Neuronal stem cell (in vitro differentiated cells): ENCODE data around the gene HSF2.

Source experiments
- DNase-seq: peaks from one replicate; pipeline ENCODE4 v3.0.0-alpha.2; 2013; ENCODE audit warnings: low spot score
- H2AFZ ChIP-seq: one replicate; pipeline ENCODE4 v1.6.1; 2013; ENCODE audit warnings: mild to moderate bottlenecking, low read length, inconsistent platforms
- H2AK5ac ChIP-seq: 2 replicates; pipeline ENCODE4 v1.6.1; 2013; ENCODE audit warnings: low read depth, mild to moderate bottlenecking, inconsistent platforms, low read length, moderate library complexity, mixed read lengths
- H2BK120ac ChIP-seq: 2 replicates; pipeline ENCODE4 v1.6.1; 2013; ENCODE audit warnings: low read depth, mild to moderate bottlenecking, inconsistent platforms, low read length, moderate library complexity, mixed read lengths
- H2BK12ac ChIP-seq: one replicate; pipeline ENCODE4 v1.6.1; 2013; ENCODE audit warnings: low read length, inconsistent platforms
- H2BK15ac ChIP-seq: 2 replicates; pipeline ENCODE4 v1.6.1; 2013; ENCODE audit warnings: mild to moderate bottlenecking, low read length, inconsistent platforms, mixed read lengths
- H2BK5ac ChIP-seq: one replicate; pipeline ENCODE4 v1.6.1; 2013; ENCODE audit warnings: inconsistent platforms, mild to moderate bottlenecking, low read length, moderate library complexity
- H3K14ac ChIP-seq: one replicate; pipeline ENCODE4 v1.6.1; 2013; ENCODE audit warnings: low read length, inconsistent platforms
- H3K18ac ChIP-seq: 2 replicates; pipeline ENCODE4 v1.6.1; 2013; ENCODE audit warnings: low read length, inconsistent platforms
- H3K23ac ChIP-seq: 2 replicates; pipeline ENCODE4 v1.6.1; 2013; ENCODE audit warnings: low read depth, mild to moderate bottlenecking, mixed read lengths, low read length, inconsistent platforms; ENCODE audit not compliant: poor library complexity
- H3K27ac ChIP-seq: replicated peaks from 3 replicates; pipeline ENCODE4 v1.5.1; 2013; ENCODE audit warnings: low read length, inconsistent platforms
- H3K27me3 ChIP-seq, 3 experiments: 2 replicates each; pipeline ENCODE4 v1.6.1; 2013; ENCODE audit warnings: low read length in 3 of 3, mild to moderate bottlenecking in 2 of 3, inconsistent platforms in 1 of 3, low read depth in 1 of 3, mixed read lengths in 1 of 3, moderate library complexity in 1 of 3; ENCODE audit not compliant: control insufficient read depth in 3 of 3, insufficient read depth in 3 of 3
- H3K36me3 ChIP-seq, 2 donors: replicated peaks in 1 of 2; 2 replicates each; pipeline ENCODE4 v1.6.1; 2013; ENCODE audit warnings: low read length in 2 of 2; ENCODE audit not compliant: control insufficient read depth in 2 of 2, insufficient read depth in 2 of 2
- H3K4ac ChIP-seq: 2 replicates; pipeline ENCODE4 v1.6.1; 2013; ENCODE audit warnings: inconsistent platforms, mild to moderate bottlenecking, low read length, moderate library complexity
- H3K4me1 ChIP-seq, 2 donors: 1 replicate in 1 of 2; 2 replicates in 1 of 2; pipeline ENCODE4 v1.6.1; 2013; ENCODE audit warnings: low read length in 2 of 2, low read depth in 1 of 2; ENCODE audit not compliant: control insufficient read depth in 2 of 2, insufficient read depth in 1 of 2
- H3K4me2 ChIP-seq: one replicate; pipeline ENCODE4 v1.6.1; 2013; ENCODE audit warnings: mild to moderate bottlenecking, low read length, inconsistent platforms; ENCODE audit not compliant: insufficient read depth, poor library complexity, severe bottlenecking
- H3K4me3 ChIP-seq, 2 donors: 2 replicates each; pipeline ENCODE4 v1.5.1; 2013; ENCODE audit warnings: low read length in 2 of 2, mild to moderate bottlenecking in 2 of 2, inconsistent platforms in 1 of 2, moderate library complexity in 1 of 2
- H3K79me1 ChIP-seq: one replicate; pipeline ENCODE4 v1.6.1; 2013; ENCODE audit warnings: low read depth, mild to moderate bottlenecking, inconsistent platforms, low read length, moderate library complexity
- H3K9ac ChIP-seq: one replicate; pipeline ENCODE4 v1.6.1; 2013; ENCODE audit warnings: mild to moderate bottlenecking, low read depth, low read length, inconsistent platforms; ENCODE audit not compliant: poor library complexity
- H3K9me3 ChIP-seq, 2 donors: replicated peaks in 1 of 2; 2 replicates each; pipeline versions ENCODE3 to v1.6.1; 2013; ENCODE audit warnings: low read length in 2 of 2, mild to moderate bottlenecking in 2 of 2, inconsistent platforms in 1 of 2, low read depth in 1 of 2, mixed read lengths in 1 of 2, moderate library complexity in 1 of 2; ENCODE audit not compliant: control insufficient read depth in 2 of 2, insufficient read depth in 1 of 2
- H4K8ac ChIP-seq: one replicate; pipeline ENCODE4 v1.6.1; 2013; ENCODE audit warnings: low read depth, mild to moderate bottlenecking, inconsistent platforms, low read length, moderate library complexity
- H4K91ac ChIP-seq: one replicate; pipeline ENCODE4 v1.6.1; 2013; ENCODE audit warnings: low read length, low read depth, mild to moderate bottlenecking, inconsistent platforms; ENCODE audit not compliant: poor library complexity
- WGBS, 2 donors: extraction: QIAGEN DNeasy Blood & Tissue Kit; methylation state at CpG; one replicate each; pipeline ENCODE4 v1.1.7; 2013; ENCODE audit warnings: missing lambda C conversion rate in 2 of 2, mixed read lengths in 1 of 2; ENCODE audit not compliant: insufficient read length in 2 of 2, insufficient replicate concordance in 1 of 2; ENCODE audit errors: extremely low coverage in 2 of 2; 5-methylcytosine and 5-hydroxymethylcytosine counted together

The HSF2 gene

GRCh38 chr6:122412001-122412400 is 12.5 kb downstream of the HSF2 start:
- Histone ChIP-seq H3K9ac (no peak overlapping the region), H2BK5ac (no peak overlapping the region), H2BK12ac (no peak overlapping the region), H3K36me3 (peaks cover 2 to 72% of the 10 kb centered on the region in 2 donors), H4K8ac (no peak overlapping the region), H2BK15ac (no peak overlapping the region), H3K18ac (no peak overlapping the region), H3K27me3 (no peaks in the 10 kb centered on the region), H3K79me1 (no peaks in the 10 kb centered on the region), H2AK5ac (no peak overlapping the region), H3K23ac (no peak overlapping the region), H3K9me3 (no peaks in the 10 kb centered on the region), H3K4me1 (no peaks in the 10 kb centered on the region), H3K4me2 (no peak overlapping the region), H2AFZ (no peak overlapping the region), H3K14ac (no peak overlapping the region), H3K27ac (no peak overlapping the region), H2BK120ac (no peak overlapping the region), H3K4me3 (no peak overlapping the region), H3K4ac (no peak overlapping the region), H4K91ac (no peak overlapping the region)
- DNase-seq: no peak

- Histone ChIP-seq H3K14ac (no peak overlapping the region), H2BK15ac (no peak overlapping the region), H3K36me3 (peaks cover 2 to 100% of the 10 kb centered on the region in 2 donors), H2AFZ (no peak overlapping the region), H2BK5ac (no peak overlapping the region), H4K91ac (no peak overlapping the region), H3K9ac (no peak overlapping the region), H3K27ac (no peak overlapping the region), H2BK120ac (no peak overlapping the region), H2AK5ac (no peak overlapping the region), H3K18ac (no peak overlapping the region), H4K8ac (no peak overlapping the region), H3K9me3 (no peaks in the 10 kb centered on the region), H3K23ac (no peak overlapping the region), H3K4ac (no peak overlapping the region), H2BK12ac (no peak overlapping the region), H3K27me3 (no peaks in the 10 kb centered on the region), H3K4me2 (no peak overlapping the region), H3K4me1 (no peaks in the 10 kb centered on the region), H3K4me3 (no peak overlapping the region), H3K79me1 (no peaks in the 10 kb centered on the region)
- DNase-seq: no peak
- no CpG with 5 or more reads among the region's 1 CpG for WGBS, 2 donors
Measured at GRCh38 chr6:122416825-122417224, 17.4 kb downstream of the HSF2 start.

- H3K4me1 ChIP-seq: no peaks in the 10 kb centered on the region
- H3K79me1 ChIP-seq: no peaks in the 10 kb centered on the region
- H2BK120ac ChIP-seq: no peak overlapping the region
- H3K9me3 ChIP-seq: no peaks in the 10 kb centered on the region
- no peak overlapping the region for H3K9ac ChIP-seq
- H3K27ac ChIP-seq: no peak overlapping the region
- no peak overlapping the region for H2BK12ac ChIP-seq
- H3K4ac ChIP-seq: no peak overlapping the region
- H4K8ac ChIP-seq: no peak overlapping the region
- no peak overlapping the region for H4K91ac ChIP-seq
- no peak overlapping the region for H3K23ac ChIP-seq
- H3K14ac ChIP-seq: no peak overlapping the region
- no peak overlapping the region for H3K4me3 ChIP-seq
- H3K27me3 ChIP-seq: no peaks in the 10 kb centered on the region
- H3K4me2 ChIP-seq: no peak overlapping the region
- WGBS, 2 donors: no CpG with 5 or more reads among the region's 2 CpGs
- no peak overlapping the region for H2BK5ac ChIP-seq
- H2AK5ac ChIP-seq: no peak overlapping the region
- no peak for DNase-seq
- no peak overlapping the region for H2BK15ac ChIP-seq
- H3K36me3 ChIP-seq: peaks cover 8 to 100% of the 10 kb centered on the region in 2 donors
- H3K18ac ChIP-seq: no peak overlapping the region
- no peak overlapping the region for H2AFZ ChIP-seq
Measured at GRCh38 chr6:122422003-122422402, 22.6 kb downstream of the HSF2 start.

GRCh38 chr6:122422614-122423267 is 23.3 kb downstream of the HSF2 start:
- Histone ChIP-seq H3K14ac (no peak overlapping the region), H3K27me3 (no peaks in the 10 kb centered on the region), H2AFZ (no peak overlapping the region), H4K8ac (no peak overlapping the region), H3K4me1 (no peaks in the 10 kb centered on the region), H2BK15ac (no peak overlapping the region), H3K27ac (no peak overlapping the region), H4K91ac (no peak overlapping the region), H3K23ac (no peak overlapping the region), H3K36me3 (peaks cover 10 to 100% of the 10 kb centered on the region in 2 donors), H2BK120ac (no peak overlapping the region), H3K4ac (no peak overlapping the region), H3K9me3 (no peaks in the 10 kb centered on the region), H2BK12ac (no peak overlapping the region), H2AK5ac (no peak overlapping the region), H3K9ac (no peak overlapping the region), H3K4me3 (no peak overlapping the region), H2BK5ac (no peak overlapping the region), H3K4me2 (no peak overlapping the region), H3K79me1 (no peaks in the 10 kb centered on the region), H3K18ac (no peak overlapping the region)
- no CpG with 5 or more reads among the region's 1 CpG for WGBS, 2 donors
- no peak for DNase-seq
